H1 (cell line): Measurements from ENCODE around the gene ATR. TPM values are rescaled to one million over a fixed set of nuclear protein-coding genes. Genes with fewer than 3 reads are reported as not detected.

ENCODE experiments used
- CTCF ChIA-PET: fragments of 300-600 bp; sonication (Branson Sonifier 250); formaldehyde crosslinking; loops from one replicate; lab custom pipeline; 2021; ENCODE audit not compliant: partially characterized antibody; lab: Charles Lee
- POLR2A ChIA-PET: fragments of 300-600 bp; sonication (Branson Sonifier 250); formaldehyde crosslinking; loops from one replicate; lab custom pipeline; 2021; ENCODE audit warnings: inconsistent platforms; ENCODE audit not compliant: partially characterized antibody; lab: Charles Lee
- DNase-seq, 2 experiments: peaks; one replicate each; pipeline versions ENCODE4 v3.0.0 to v3.0.0-alpha.2; 2010 to 2022; ENCODE audit warnings: low spot score in 2 of 2, low read depth in 1 of 2, mixed read lengths in 1 of 2
- FAIRE-seq: peaks from 2 replicates; lab custom pipeline; 2011; peaks lifted over from hg19 to GRCh38; lab: Jason Lieb, UNC
- H2AFZ ChIP-seq: 2 replicates; pipeline ENCODE4 v1.8.1; 2012; ENCODE audit warnings: low read length, inconsistent platforms
- H2AK5ac ChIP-seq: 2 replicates; pipeline ENCODE4 v1.6.1; 2013; ENCODE audit warnings: low read depth, low read length
- H2BK120ac ChIP-seq: replicated peaks from 2 replicates; pipeline ENCODE3; 2013; ENCODE audit warnings: low read depth, low read length, inconsistent platforms
- H2BK12ac ChIP-seq: 2 replicates; pipeline ENCODE4 v1.6.1; 2013; ENCODE audit warnings: low read depth, low read length
- H2BK15ac ChIP-seq: 2 replicates; pipeline ENCODE4 v1.6.1; 2013; ENCODE audit warnings: low read length
- H2BK20ac ChIP-seq: 2 replicates; pipeline ENCODE4 v1.6.1; 2013; ENCODE audit warnings: low read length
- H2BK5ac ChIP-seq: 2 replicates; pipeline ENCODE4 v1.6.1; 2013; ENCODE audit warnings: low read depth, low read length
- H3K14ac ChIP-seq: 2 replicates; pipeline ENCODE4 v1.6.1; 2013; ENCODE audit warnings: inconsistent platforms; ENCODE audit not compliant: insufficient read length
- H3K18ac ChIP-seq: 2 replicates; pipeline ENCODE4 v1.6.1; 2013; ENCODE audit warnings: low read length; ENCODE audit errors: extremely low read depth
- H3K23ac ChIP-seq: 2 replicates; pipeline ENCODE4 v1.6.1; 2013; ENCODE audit warnings: inconsistent platforms; ENCODE audit not compliant: insufficient read length
- H3K23me2 ChIP-seq: 2 replicates; pipeline ENCODE4 v1.6.1; 2013; ENCODE audit warnings: low read depth, low read length
- H3K27ac ChIP-seq: 2 replicates; pipeline ENCODE4 v1.6.1; 2011; ENCODE audit warnings: low read depth, low read length, inconsistent platforms
- H3K27me3 ChIP-seq, 4 experiments: replicated peaks in 1 of 4; 1 replicate in 1 of 4; 2 replicates in 3 of 4; pipeline versions ENCODE4 v1.6.1 to v1.8.1; 2011 to 2013; ENCODE audit warnings: low read length in 3 of 4, mild to moderate bottlenecking in 3 of 4, inconsistent platforms in 2 of 4, mixed read lengths in 2 of 4, moderate library complexity in 1 of 4; ENCODE audit not compliant: control insufficient read depth in 3 of 4, insufficient read depth in 3 of 4; ENCODE audit errors: extremely low read depth in 1 of 4
- H3K36me3 ChIP-seq, 4 experiments: 2 replicates each; pipeline versions ENCODE4 v1.6.1 to v1.8.1; 2011 to 2013; ENCODE audit warnings: mild to moderate bottlenecking in 4 of 4, low read length in 3 of 4, moderate library complexity in 2 of 4, control low read depth in 1 of 4, inconsistent platforms in 1 of 4; ENCODE audit not compliant: insufficient read depth in 4 of 4, control insufficient read depth in 2 of 4
- H3K4ac ChIP-seq: replicated peaks from 2 replicates; pipeline ENCODE3; 2013; ENCODE audit warnings: low read length, low read depth, mixed read lengths, inconsistent platforms; ENCODE audit not compliant: insufficient read length
- H3K4me1 ChIP-seq, 4 experiments: replicated peaks in 1 of 4; 1 replicate in 1 of 4; 2 replicates in 3 of 4; pipeline versions ENCODE4 v1.6.1 to v1.8.1; 2011 to 2013; ENCODE audit warnings: low read length in 3 of 4, inconsistent platforms in 2 of 4, mixed read lengths in 1 of 4; ENCODE audit not compliant: insufficient read depth in 4 of 4, control insufficient read depth in 3 of 4
- H3K4me2 ChIP-seq, 2 experiments: 2 replicates each; pipeline versions ENCODE4 v1.6.1 to v1.8.1; 2011 to 2013; ENCODE audit warnings: low read depth in 2 of 2, low read length in 2 of 2, control low read depth in 1 of 2, inconsistent platforms in 1 of 2, mild to moderate bottlenecking in 1 of 2; ENCODE audit not compliant: insufficient read depth in 1 of 2
- H3K4me3 ChIP-seq, 4 experiments: fragments of 200-600, 300-600 bp in 1 of 4; sonication (generic), shearing (Covaris generic), sonication (Bioruptor Twin) in 1 of 4; 2 replicates each; pipeline versions ENCODE4 v1.5.1 to v1.8.1; 2011 to 2016; ENCODE audit warnings: low read length in 4 of 4, low read depth in 3 of 4, control low read depth in 2 of 4, inconsistent platforms in 2 of 4, mild to moderate bottlenecking in 2 of 4, mixed read lengths in 1 of 4, moderate library complexity in 1 of 4; ENCODE audit not compliant: insufficient read depth in 2 of 4; ENCODE audit errors: extremely low read depth in 1 of 4
- H3K56ac ChIP-seq: replicated peaks from 2 replicates; pipeline ENCODE3; 2013; ENCODE audit warnings: low read depth, mild to moderate bottlenecking, mixed read lengths, low read length, inconsistent platforms; ENCODE audit not compliant: insufficient read length
- H3K79me1 ChIP-seq: 2 replicates; pipeline ENCODE4 v1.6.1; 2013; ENCODE audit warnings: low read depth, low read length, control low read depth
- H3K79me2 ChIP-seq, 2 experiments: 2 replicates each; pipeline versions ENCODE4 v1.6.1 to v1.8.1; 2012 to 2013; ENCODE audit warnings: low read length in 2 of 2, mild to moderate bottlenecking in 2 of 2, inconsistent platforms in 1 of 2; ENCODE audit not compliant: insufficient read depth in 2 of 2, control insufficient read depth in 1 of 2
- H3K9ac ChIP-seq, 4 experiments: replicated peaks in 1 of 4; 1 replicate in 1 of 4; 2 replicates in 3 of 4; pipeline versions ENCODE4 v1.6.1 to v1.8.1; 2011 to 2013; ENCODE audit warnings: low read depth in 3 of 4, low read length in 3 of 4, control low read depth in 2 of 4, mild to moderate bottlenecking in 2 of 4, moderate library complexity in 2 of 4, inconsistent platforms in 1 of 4; ENCODE audit errors: extremely low read depth in 1 of 4
- H3K9me3 ChIP-seq, 2 experiments: 2 replicates each; pipeline versions ENCODE4 v1.6.1 to v1.8.1; 2012 to 2013; ENCODE audit warnings: mild to moderate bottlenecking in 2 of 2, moderate library complexity in 2 of 2, control low read depth in 1 of 2, inconsistent platforms in 1 of 2, low read depth in 1 of 2, low read length in 1 of 2, mixed read lengths in 1 of 2; ENCODE audit not compliant: insufficient read depth in 2 of 2
- H4K20me1 ChIP-seq, 2 experiments: replicated peaks in 1 of 2; 2 replicates each; pipeline versions ENCODE3 to v1.8.1; 2011 to 2013; ENCODE audit warnings: inconsistent platforms in 2 of 2, low read length in 2 of 2, mild to moderate bottlenecking in 1 of 2; ENCODE audit not compliant: insufficient read depth in 2 of 2, control insufficient read depth in 1 of 2
- H4K5ac ChIP-seq: 2 replicates; pipeline ENCODE4 v1.6.1; 2013; ENCODE audit warnings: low read length, low read depth, mixed read lengths, inconsistent platforms; ENCODE audit not compliant: insufficient read length
- H4K8ac ChIP-seq: 2 replicates; pipeline ENCODE4 v1.8.0; 2013; ENCODE audit warnings: mild to moderate bottlenecking, moderate library complexity, low read length, inconsistent platforms; ENCODE audit not compliant: insufficient read depth; ENCODE audit errors: extremely low read depth
- H4K91ac ChIP-seq: replicated peaks from 2 replicates; pipeline ENCODE3; 2013; ENCODE audit warnings: low read length, mixed read lengths, inconsistent platforms; ENCODE audit not compliant: insufficient read length
- CBX8 ChIP-seq: fragments of 300-800, 300-1000 bp; sonication (generic); IDR thresholded peaks from 2 replicates; pipeline ENCODE4 v1.7.1; 2016; ENCODE audit warnings: low read depth, low read length, borderline replicate concordance
- CTCF ChIP-seq, 3 experiments: IDR thresholded peaks; 1 replicate in 2 of 3; 2 replicates in 1 of 3; pipeline versions ENCODE4 v1.5.1 to v1.6.1; 2011; ENCODE audit warnings: low read length in 3 of 3, mild to moderate bottlenecking in 3 of 3, inconsistent platforms in 2 of 3, low read depth in 1 of 3, moderate library complexity in 1 of 3; ENCODE audit not compliant: insufficient read depth in 1 of 3; ENCODE audit errors: control extremely low read depth in 1 of 3
- EP300 ChIP-seq, 2 experiments: IDR thresholded peaks; 1 replicate in 1 of 2; 2 replicates in 1 of 2; pipeline ENCODE4 v1.6.1; 2011 to 2012; ENCODE audit warnings: low read depth in 2 of 2, low read length in 2 of 2, mild to moderate bottlenecking in 2 of 2, borderline replicate concordance in 1 of 2, inconsistent platforms in 1 of 2, moderate library complexity in 1 of 2
- JUN ChIP-seq: IDR thresholded peaks from 2 replicates; pipeline ENCODE4 v1.6.1; 2011; ENCODE audit warnings: low read depth, mild to moderate bottlenecking, improper control_type of control experiment, low read length
- MAFK ChIP-seq: IDR thresholded peaks from 2 replicates; pipeline ENCODE4 v1.6.1; 2012; ENCODE audit warnings: low read depth, mild to moderate bottlenecking, improper control_type of control experiment, low read length
- SIRT6 ChIP-seq: IDR thresholded peaks from one replicate; pipeline ENCODE4 v1.7.1; 2012; ENCODE audit warnings: low read length, inconsistent platforms
- SP4 ChIP-seq: IDR thresholded peaks from 2 replicates; pipeline ENCODE4 v1.6.1; 2012; ENCODE audit warnings: low read length, inconsistent platforms
- TAF1 ChIP-seq: IDR thresholded peaks from 2 replicates; pipeline ENCODE4 v1.6.1; 2011; ENCODE audit warnings: mild to moderate bottlenecking, low read depth, low read length
- ZNF274 ChIP-seq: IDR thresholded peaks from 2 replicates; pipeline ENCODE4 v1.7.0; 2012; ENCODE audit warnings: low read length, borderline replicate concordance; ENCODE audit errors: extremely low read depth
- WGBS, 2 experiments: shearing (Covaris generic) in 1 of 2; methylation state at CpG; one replicate each; pipeline versions ENCODE4 v1.1.6 to v1.1.7; 2013 to 2015; ENCODE audit warnings: low lambda C conversion rate in 2 of 2, mixed read lengths in 2 of 2, inconsistent platforms in 1 of 2, low coverage in 1 of 2, missing lambda C conversion rate in 1 of 2; ENCODE audit not compliant: insufficient replicate concordance in 2 of 2, insufficient coverage in 1 of 2, insufficient read length in 1 of 2; ENCODE audit errors: extremely low coverage in 1 of 2, missing lambda C conversion rate in 1 of 2; 5-methylcytosine and 5-hydroxymethylcytosine counted together
- polyA plus RNA-seq, 7 experiments: library from polyadenylated mRNA; depleted of rRNA in 3 of 7; stranded (reverse) in 5 of 7; unstranded in 2 of 7; fragments of >200 nt in 5 of 7; fragments of 200-250 nt in 2 of 7; gene quantifications; 1 replicate in 5 of 7; 2 replicates in 1 of 7; 4 replicates in 1 of 7; pipeline versions ENCODE4 v1.2.1 to v1.2.3, GENCODE V29; 2011 to 2013; ENCODE audit warnings: missing spikeins in 2 of 7, mixed read lengths in 2 of 7
- total RNA-seq: library from RNA; stranded (reverse); fragmentation: NEBNext Ultra II Directional; extraction: Animal tissue kit (Norgen Biotek cat#: 25700); gene quantifications from 2 replicates; pipeline ENCODE4 v1.2.1, GENCODE V29; 2021

Gene ATR
- total and polyA plus RNA-seq, 2 of the 8 experiments (the other 6 are each of a cell fraction or from before 2014, with no cell fraction given) = 8.4 to 23.2 TPM

GRCh38 chr3:142530296-142530695 lies 48.2 kb downstream of the ATR start:
- H2BK15ac ChIP-seq = no peak overlapping the region
- H3K23me2 ChIP-seq = no peaks in the 10 kb centered on the region
- TF ChIP-seq EP300 (IDR thresholded peaks at IDR 0.05; ENCODE audit: borderline replicate concordance in 1 of 2, low read depth in 2 of 2, low read length in 2 of 2) (no peak), JUN (no peak), SP4 (no peak), SIRT6 (no peak), ZNF274 (no peak), MAFK (no peak), CTCF (IDR thresholded peaks at IDR 0.05; ENCODE audit: control extremely low read depth in 1 of 3, insufficient read depth in 1 of 3, low read depth in 1 of 3, low read length in 3 of 3) (no peak), CBX8 (no peak), TAF1 (no peak)
- H2BK5ac ChIP-seq = no peak overlapping the region
- H2AFZ ChIP-seq = no peak overlapping the region
- no peaks in the 10 kb centered on the region for H4K20me1 ChIP-seq
- H3K9ac ChIP-seq = no peak overlapping the region
- ChIA-PET CTCF (no interaction called here), POLR2A (no interaction called here)
- no peak overlapping the region for H3K23ac ChIP-seq
- no peaks in the 10 kb centered on the region for H3K79me1 ChIP-seq
- H2AK5ac ChIP-seq = no peak overlapping the region
- no peaks in the 10 kb centered on the region for H3K79me2 ChIP-seq
- H2BK12ac ChIP-seq = no peak overlapping the region
- H3K4me1 ChIP-seq = no peaks in the 10 kb centered on the region
- H2BK20ac ChIP-seq = no peak overlapping the region
- DNase-seq = no peak
- no peak overlapping the region for H3K56ac ChIP-seq
- H3K27ac ChIP-seq = no peak overlapping the region
- no peak overlapping the region for H3K4ac ChIP-seq
- H3K27me3 ChIP-seq = no peaks in the 10 kb centered on the region
- peaks cover 2 to 17% (median 10%) of the 10 kb centered on the region in 4 experiments for H3K36me3 ChIP-seq
- no peak overlapping the region for H2BK120ac ChIP-seq
- FAIRE-seq = no peak
- no peak overlapping the region for H4K91ac ChIP-seq
- no peak overlapping the region for H3K14ac ChIP-seq
- H3K18ac ChIP-seq = no peak overlapping the region
- no peak overlapping the region for H4K8ac ChIP-seq
- H3K9me3 ChIP-seq = no peaks in the 10 kb centered on the region
- 86% methylated on average over 1 of the region's 1 CpG; no CpG with 5 or more reads in 1 of the 2 experiments for WGBS, 2 experiments
- H3K4me2 ChIP-seq = no peak overlapping the region
- no peak overlapping the region for H4K5ac ChIP-seq
- no peak overlapping the region for H3K4me3 ChIP-seq
